Vagina (tissue), 2 donors: Measurements from ENCODE around the gene C2orf81. TPM values are rescaled to one million over a fixed set of nuclear protein-coding genes. Genes with fewer than 3 reads are reported as not detected.

ENCODE experiments used
- DNase-seq, 2 donors: peaks; one replicate each; pipeline ENCODE4 v3.0.0-alpha.2; 2017; ENCODE audit errors: extremely low spot score in 2 of 2
- H3K27ac ChIP-seq: fragments of 200-600 bp; sonication (generic); one replicate; pipeline ENCODE4 v1.5.1; 2019
- H3K27me3 ChIP-seq: fragments of 200-600 bp; sonication (generic); one replicate; pipeline ENCODE4 v1.5.1; 2019
- H3K36me3 ChIP-seq, 2 donors: fragments of 200-600 bp; sonication (generic); one replicate each; pipeline ENCODE4 v1.5.1; 2017 to 2019
- H3K4me1 ChIP-seq: fragments of 200-600 bp; sonication (generic); one replicate; pipeline ENCODE4 v1.5.1; 2019
- H3K4me3 ChIP-seq, 2 donors: fragments of 200-600 bp; sonication (generic); 1 replicate in 1 of 2; 2 replicates in 1 of 2; pipeline ENCODE4 v1.5.1; 2016 to 2019
- H3K9me3 ChIP-seq: fragments of 200-600 bp; sonication (generic); one replicate; pipeline ENCODE4 v1.5.1; 2019
- POLR2A ChIP-seq, 2 donors: fragments of 450-650 bp; IDR thresholded peaks; one replicate each; pipeline ENCODE4 v1.6.1; 2017; ENCODE audit warnings: antibody characterized with exemption in 2 of 2, mild to moderate bottlenecking in 2 of 2, moderate library complexity in 2 of 2
- POLR2AphosphoS5 ChIP-seq, 2 donors: sonication (generic); formaldehyde crosslinking; IDR thresholded peaks; one replicate each; pipeline ENCODE4 v1.9.0; 2017; ENCODE audit warnings: antibody characterized with exemption in 2 of 2, mild to moderate bottlenecking in 2 of 2, low read depth in 1 of 2; ENCODE audit not compliant: insufficient read depth in 1 of 2
- intact Hi-C: fragments of 100-400 bp; cut with DNase I; formaldehyde crosslinking; loops from one replicate; pipeline ENCODE4 v1.15.1; 2023
- total RNA-seq: library from RNA; depleted of rRNA; stranded (reverse); fragments of >200 nt; gene quantifications from one replicate; pipeline ENCODE4 v1.2.3, GENCODE V29; 2016
- TF ChIP-seq, protein P1 (sequence below), 3 experiments: fragments of 450-650 bp in 2 of 3; fragments of 200-600 bp in 1 of 3; sonication (generic) in 1 of 3; IDR thresholded peaks; one replicate each; pipeline ENCODE4 v1.5.1; 2017 to 2019; ENCODE audit warnings: antibody characterized with exemption in 3 of 3, mild to moderate bottlenecking in 2 of 3, moderate library complexity in 2 of 3

Gene C2orf81
- total RNA-seq, 1 donor from 2014 or later: 2.7 TPM

DNA sequence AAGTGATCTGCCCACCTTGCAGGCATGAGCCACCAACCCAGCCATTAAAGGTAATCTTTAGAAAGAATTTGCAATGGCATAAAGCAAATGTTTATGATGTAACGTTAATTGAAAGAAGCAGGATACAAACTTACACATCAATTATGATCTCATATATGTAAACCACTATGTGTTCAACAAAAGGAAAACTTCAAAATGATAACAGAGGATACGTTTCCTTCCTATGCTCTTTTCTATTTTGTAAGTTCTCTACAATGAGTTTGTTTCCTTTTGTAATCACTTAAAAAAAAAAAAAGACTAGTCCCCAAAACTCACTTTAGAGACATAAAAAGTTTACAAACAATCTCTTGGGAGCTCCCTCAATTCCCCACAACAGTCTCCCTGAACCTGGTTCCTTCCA is 1.4 kb downstream of the C2orf81 start:
- intact Hi-C loops: no loop called here
- no peak for DNase-seq
- Histone ChIP-seq H3K4me3 (no peak overlapping the region), H3K36me3 (no peaks in the 10 kb centered on the region), H3K27me3 (no peaks in the 10 kb centered on the region), H3K9me3 (no peaks in the 10 kb centered on the region), H3K27ac (no peak overlapping the region), H3K4me1 (peaks cover 27% of the 10 kb centered on the region)
- TF ChIP-seq, protein P1, sequence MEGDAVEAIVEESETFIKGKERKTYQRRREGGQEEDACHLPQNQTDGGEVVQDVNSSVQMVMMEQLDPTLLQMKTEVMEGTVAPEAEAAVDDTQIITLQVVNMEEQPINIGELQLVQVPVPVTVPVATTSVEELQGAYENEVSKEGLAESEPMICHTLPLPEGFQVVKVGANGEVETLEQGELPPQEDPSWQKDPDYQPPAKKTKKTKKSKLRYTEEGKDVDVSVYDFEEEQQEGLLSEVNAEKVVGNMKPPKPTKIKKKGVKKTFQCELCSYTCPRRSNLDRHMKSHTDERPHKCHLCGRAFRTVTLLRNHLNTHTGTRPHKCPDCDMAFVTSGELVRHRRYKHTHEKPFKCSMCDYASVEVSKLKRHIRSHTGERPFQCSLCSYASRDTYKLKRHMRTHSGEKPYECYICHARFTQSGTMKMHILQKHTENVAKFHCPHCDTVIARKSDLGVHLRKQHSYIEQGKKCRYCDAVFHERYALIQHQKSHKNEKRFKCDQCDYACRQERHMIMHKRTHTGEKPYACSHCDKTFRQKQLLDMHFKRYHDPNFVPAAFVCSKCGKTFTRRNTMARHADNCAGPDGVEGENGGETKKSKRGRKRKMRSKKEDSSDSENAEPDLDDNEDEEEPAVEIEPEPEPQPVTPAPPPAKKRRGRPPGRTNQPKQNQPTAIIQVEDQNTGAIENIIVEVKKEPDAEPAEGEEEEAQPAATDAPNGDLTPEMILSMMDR (IDR thresholded peaks at IDR 0.05): no peak
- TF ChIP-seq POLR2A (IDR thresholded peaks at IDR 0.05) (no peak), POLR2AphosphoS5 (IDR thresholded peaks at IDR 0.05; ENCODE audit: insufficient read depth in 1 of 2, low read depth in 1 of 2) (no peak)

DNA sequence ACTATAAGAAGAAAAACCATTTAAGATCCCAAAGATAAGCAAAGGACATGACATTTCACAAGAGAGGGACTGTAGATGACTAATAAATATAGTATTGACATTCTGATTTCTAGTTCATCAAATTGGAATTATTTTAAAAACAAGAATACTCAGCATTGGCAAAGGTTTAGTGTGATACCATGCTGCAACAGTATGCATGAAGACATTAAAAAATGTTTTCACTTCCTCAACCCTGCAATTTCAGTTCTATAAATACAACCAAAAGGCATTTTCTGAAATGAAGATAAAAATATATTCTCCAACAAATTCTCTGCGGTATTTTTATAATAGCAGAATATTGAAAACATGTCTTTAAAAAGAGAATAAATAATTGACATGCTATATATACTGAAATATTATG is 2.1 kb downstream of the C2orf81 start:
- Histone ChIP-seq H3K36me3 (no peaks in the 10 kb centered on the region), H3K27ac (no peak overlapping the region), H3K4me3 (no peak overlapping the region), H3K4me1 (peaks cover 34% of the 10 kb centered on the region), H3K27me3 (no peaks in the 10 kb centered on the region), H3K9me3 (no peaks in the 10 kb centered on the region)
- intact Hi-C loops: no loop called here
- TF ChIP-seq POLR2AphosphoS5 (IDR thresholded peaks at IDR 0.05; ENCODE audit: insufficient read depth in 1 of 2, low read depth in 1 of 2) (no peak), POLR2A (IDR thresholded peaks at IDR 0.05) (no peak)
- TF ChIP-seq, protein P1 (IDR thresholded peaks at IDR 0.05): no peak
- DNase-seq: no peak

DNA sequence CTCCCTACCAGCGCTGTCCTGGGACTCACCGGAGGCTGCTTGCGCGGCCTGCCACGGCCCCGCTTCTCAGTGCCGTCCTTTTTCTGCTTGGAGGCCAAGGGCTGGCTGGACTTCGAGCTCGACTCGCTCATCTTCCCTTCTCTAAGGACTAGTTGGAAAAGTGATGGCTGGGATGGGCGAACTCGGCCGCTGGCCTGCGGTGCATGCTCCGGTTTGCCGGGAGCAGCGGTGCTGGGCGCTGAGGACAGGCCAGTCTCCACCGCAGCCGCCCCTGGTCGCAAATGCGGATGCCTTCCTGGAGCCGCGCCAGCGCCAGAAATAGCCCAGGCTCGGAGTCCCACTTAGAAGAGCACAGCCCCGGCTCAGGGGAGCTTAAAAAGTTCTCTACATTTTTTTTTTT is 3.1 kb downstream of the C2orf81 start:
- intact Hi-C loops: no loop called here
- Histone ChIP-seq H3K4me1 (peaks cover 39% of the 10 kb centered on the region), H3K9me3 (no peaks in the 10 kb centered on the region), H3K27ac (no peak overlapping the region), H3K27me3 (no peaks in the 10 kb centered on the region), H3K4me3 (no peak overlapping the region), H3K36me3 (no peaks in the 10 kb centered on the region)
- DNase-seq: no peak
- TF ChIP-seq POLR2AphosphoS5 (IDR thresholded peaks at IDR 0.05; ENCODE audit: insufficient read depth in 1 of 2, low read depth in 1 of 2): no peak
- TF ChIP-seq, protein P1 (IDR thresholded peaks at IDR 0.05): no peak
- no peak for TF ChIP-seq POLR2A (IDR thresholded peaks at IDR 0.05)

DNA sequence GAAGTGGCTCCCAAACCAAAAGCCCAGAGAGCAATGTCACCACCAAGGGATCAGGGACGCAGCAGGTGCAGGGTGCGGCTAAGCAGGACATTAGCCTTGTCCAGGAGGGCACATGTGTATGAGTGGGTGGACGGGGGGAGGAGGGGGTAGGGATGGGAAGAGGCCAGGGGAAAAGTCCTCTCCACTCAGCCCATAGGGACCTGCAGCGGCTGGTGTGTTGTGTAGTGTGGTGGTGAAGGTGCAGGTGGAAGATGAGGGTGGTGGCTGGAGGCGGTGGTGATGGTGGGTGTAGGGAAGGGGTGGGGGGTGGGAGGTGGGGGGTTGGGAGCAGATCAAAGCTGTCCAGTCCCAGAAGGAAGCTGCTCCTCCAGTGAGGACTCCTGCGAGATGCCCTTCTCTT is 3.7 kb downstream of the C2orf81 start:
- Histone ChIP-seq H3K9me3 (no peaks in the 10 kb centered on the region), H3K4me3 (no peak overlapping the region), H3K27ac (no peak overlapping the region), H3K36me3 (no peaks in the 10 kb centered on the region), H3K4me1 (peaks cover 39% of the 10 kb centered on the region), H3K27me3 (no peaks in the 10 kb centered on the region)
- DNase-seq: no peak
- intact Hi-C loops: no loop called here
- TF ChIP-seq, protein P1 (IDR thresholded peaks at IDR 0.05): no peak
- TF ChIP-seq POLR2A (IDR thresholded peaks at IDR 0.05): no peak
- TF ChIP-seq POLR2AphosphoS5 (IDR thresholded peaks at IDR 0.05; ENCODE audit: insufficient read depth in 1 of 2, low read depth in 1 of 2): no peak

DNA sequence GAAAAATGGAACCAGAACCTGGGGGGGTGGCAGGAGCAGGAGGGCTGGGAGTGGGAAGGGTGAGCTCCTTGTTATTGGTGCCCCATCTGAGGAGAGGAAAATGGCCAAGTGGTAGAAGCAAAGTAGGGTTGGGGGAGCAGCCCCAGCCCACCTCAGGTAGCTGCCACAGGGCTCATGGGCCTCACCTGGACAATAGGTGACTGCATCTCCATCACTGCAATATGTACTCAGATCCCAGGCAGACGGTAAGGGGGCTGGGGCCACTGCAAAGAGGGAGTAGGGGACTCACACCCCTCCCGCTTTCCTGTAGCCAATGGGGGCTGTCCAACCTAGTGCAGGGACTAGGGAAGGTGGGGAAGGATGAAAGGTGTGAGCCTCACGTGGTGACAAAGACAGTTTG is 4.2 kb downstream of the C2orf81 start:
- Histone ChIP-seq H3K4me3 (no peak overlapping the region), H3K27ac (no peak overlapping the region), H3K9me3 (no peaks in the 10 kb centered on the region), H3K4me1 (peaks cover 37% of the 10 kb centered on the region), H3K36me3 (no peaks in the 10 kb centered on the region), H3K27me3 (no peaks in the 10 kb centered on the region)
- intact Hi-C loops: no loop called here
- TF ChIP-seq POLR2AphosphoS5 (IDR thresholded peaks at IDR 0.05; ENCODE audit: insufficient read depth in 1 of 2, low read depth in 1 of 2) (no peak), POLR2A (IDR thresholded peaks at IDR 0.05) (no peak)
- TF ChIP-seq, protein P1 (IDR thresholded peaks at IDR 0.05): no peak
- no peak for DNase-seq
